DOHH2 (cell line): ENCODE data around the gene PMP22.

ENCODE experiments used
- H3F3A ChIP-seq: fragments of 200-600 bp; sonication (generic), shearing (Covaris generic); 2 replicates; pipeline ENCODE4 v1.6.0; 2016; ENCODE audit warnings: antibody characterized with exemption, mild to moderate bottlenecking; ENCODE audit not compliant: control insufficient read depth, insufficient read depth
- H3K27ac ChIP-seq: fragments of 200-600 bp; sonication (generic); 2 replicates; pipeline ENCODE4 v1.5.1; 2014; ENCODE audit warnings: low read depth, mild to moderate bottlenecking, low read length, moderate library complexity
- H3K27me3 ChIP-seq: fragments of 200-600 bp; sonication (generic); 2 replicates; pipeline ENCODE4 v1.6.1; 2014; ENCODE audit warnings: mild to moderate bottlenecking, low read length, mixed read lengths; ENCODE audit not compliant: control insufficient read depth
- H3K36me3 ChIP-seq: fragments of 200-600 bp; sonication (generic); 2 replicates; pipeline ENCODE4 v1.6.1; 2014; ENCODE audit warnings: mild to moderate bottlenecking, low read length, moderate library complexity, mixed read lengths; ENCODE audit not compliant: control insufficient read depth
- H3K4me1 ChIP-seq: fragments of 200-600 bp; sonication (generic); 2 replicates; pipeline ENCODE4 v1.6.1; 2014; ENCODE audit warnings: mild to moderate bottlenecking, low read length, mixed read lengths; ENCODE audit not compliant: control insufficient read depth
- H3K4me2 ChIP-seq: fragments of 200-600 bp; sonication (generic); 2 replicates; pipeline ENCODE4 v1.6.0; 2014; ENCODE audit warnings: mild to moderate bottlenecking, low read length, moderate library complexity
- H3K4me3 ChIP-seq: fragments of 200-600 bp; sonication (generic); 2 replicates; pipeline ENCODE4 v1.5.1; 2014; ENCODE audit warnings: mild to moderate bottlenecking, low read length, mixed read lengths
- H3K79me2 ChIP-seq: fragments of 200-600 bp; sonication (generic); 2 replicates; pipeline ENCODE4 v1.6.1; 2014; ENCODE audit warnings: mild to moderate bottlenecking, low read length, mixed read lengths; ENCODE audit not compliant: control insufficient read depth
- H3K9me2 ChIP-seq: fragments of 200-600 bp; sonication (generic); replicated peaks from 2 replicates; pipeline ENCODE4 v1.6.1; 2014; ENCODE audit warnings: mild to moderate bottlenecking, low read length, mixed read lengths; ENCODE audit not compliant: control insufficient read depth
- H3K9me3 ChIP-seq: fragments of 200-600 bp; sonication (generic); 2 replicates; pipeline ENCODE4 v1.6.1; 2014; ENCODE audit warnings: antibody characterized with exemption, low read length, mixed read lengths; ENCODE audit not compliant: control insufficient read depth, insufficient read depth
- H4K20me1 ChIP-seq: fragments of 200-600 bp; sonication (generic); 2 replicates; pipeline ENCODE4 v1.6.0; 2014; ENCODE audit warnings: low read depth, mild to moderate bottlenecking, antibody characterized with exemption, low read length, moderate library complexity; ENCODE audit not compliant: control insufficient read depth, insufficient read depth
- CTCF ChIP-seq: fragments of 200-600 bp; sonication (generic); IDR thresholded peaks from one replicate; pipeline ENCODE4 v1.5.1; 2014; ENCODE audit warnings: antibody characterized with exemption, mild to moderate bottlenecking, low read depth, low read length; ENCODE audit not compliant: poor library complexity, severe bottlenecking
- EZH2phosphoT487 ChIP-seq: fragments of 200-600 bp; sonication (generic); IDR thresholded peaks from 2 replicates; pipeline ENCODE4 v1.6.1; 2017; ENCODE audit warnings: borderline replicate concordance, mild to moderate bottlenecking, antibody characterized with exemption, low read length, moderate library complexity, mixed read lengths

Gene PMP22

GRCh38 chr17:15256689-15257088 is 8.4 kb downstream of the PMP22 start:
- H3K9me2 ChIP-seq = no peaks in the 10 kb centered on the region
- no peaks in the 10 kb centered on the region for H3K9me3 ChIP-seq
- no peak overlapping the region for H3K4me3 ChIP-seq
- no peaks in the 10 kb centered on the region for H4K20me1 ChIP-seq
- H3F3A ChIP-seq = no peaks in the 10 kb centered on the region
- no peak overlapping the region for H3K4me2 ChIP-seq
- H3K4me1 ChIP-seq = peaks cover 3% of the 10 kb centered on the region
- H3K36me3 ChIP-seq = no peaks in the 10 kb centered on the region
- no peak for TF ChIP-seq EZH2phosphoT487
- no peak for TF ChIP-seq CTCF
- H3K27ac ChIP-seq = no peak overlapping the region
- no peaks in the 10 kb centered on the region for H3K79me2 ChIP-seq
- H3K27me3 ChIP-seq = peaks cover 12% of the 10 kb centered on the region

GRCh38 chr17:15255713-15256454 is 9.2 kb downstream of the PMP22 start:
- Histone ChIP-seq H3K27ac (no peak overlapping the region), H3K9me3 (no peaks in the 10 kb centered on the region), H3K4me3 (no peak overlapping the region), H3K79me2 (no peaks in the 10 kb centered on the region), H3K27me3 (peaks cover 9% of the 10 kb centered on the region), H3F3A (no peaks in the 10 kb centered on the region), H3K36me3 (no peaks in the 10 kb centered on the region), H3K4me1 (peaks cover 3% of the 10 kb centered on the region), H3K4me2 (no peak overlapping the region), H4K20me1 (no peaks in the 10 kb centered on the region), H3K9me2 (no peaks in the 10 kb centered on the region)
- TF ChIP-seq CTCF (no peak), EZH2phosphoT487 (no peak)

- H3K79me2 ChIP-seq = no peaks in the 10 kb centered on the region
- TF ChIP-seq CTCF = no peak
- no peak for TF ChIP-seq EZH2phosphoT487
- no peaks in the 10 kb centered on the region for H3K9me3 ChIP-seq
- no peaks in the 10 kb centered on the region for H3K27me3 ChIP-seq
- no peaks in the 10 kb centered on the region for H3K4me1 ChIP-seq
- no peak overlapping the region for H3K4me2 ChIP-seq
- no peaks in the 10 kb centered on the region for H3K9me2 ChIP-seq
- H3K4me3 ChIP-seq = no peak overlapping the region
- no peaks in the 10 kb centered on the region for H4K20me1 ChIP-seq
- H3K36me3 ChIP-seq = no peaks in the 10 kb centered on the region
- no peak overlapping the region for H3K27ac ChIP-seq
- no peaks in the 10 kb centered on the region for H3F3A ChIP-seq
Observed at GRCh38 chr17:15250135-15250860, 14.8 kb downstream of the PMP22 start.
